GM19043 (cell line): ENCODE data around the gene GIGYF2.

ENCODE experiments used
- ATAC-seq: cut with Tn5 transposase; IDR thresholded peaks from one replicate; pipeline ENCODE4 v1.9.1; 2021; ENCODE audit warnings: low read depth; ENCODE audit not compliant: unreplicated experiment

Gene GIGYF2

DNA sequence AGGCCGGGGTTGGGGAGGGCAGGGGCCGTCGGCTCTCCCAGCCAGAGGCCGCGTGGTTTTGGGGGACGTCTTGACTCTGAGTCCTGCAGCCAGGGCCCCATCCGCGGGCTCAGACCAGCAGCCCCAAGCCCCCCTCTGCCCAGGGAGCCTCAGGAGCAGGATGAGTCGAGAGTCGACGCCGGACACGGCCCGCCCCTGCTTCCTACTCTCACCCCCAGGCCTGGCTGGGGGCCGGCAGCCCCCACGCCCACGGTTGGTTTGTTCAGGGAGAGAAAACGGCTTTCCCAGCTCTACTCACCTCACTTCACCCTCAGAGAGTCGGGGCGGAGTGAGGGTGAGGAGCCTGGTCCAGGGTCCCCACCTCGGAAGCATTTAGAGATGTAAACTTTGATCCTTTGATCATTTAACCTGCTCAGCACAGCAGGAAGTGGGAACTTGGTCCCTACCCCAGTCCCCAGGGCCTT lies 179.9 kb downstream of the GIGYF2 start:
- ATAC-seq, result no peak

DNA sequence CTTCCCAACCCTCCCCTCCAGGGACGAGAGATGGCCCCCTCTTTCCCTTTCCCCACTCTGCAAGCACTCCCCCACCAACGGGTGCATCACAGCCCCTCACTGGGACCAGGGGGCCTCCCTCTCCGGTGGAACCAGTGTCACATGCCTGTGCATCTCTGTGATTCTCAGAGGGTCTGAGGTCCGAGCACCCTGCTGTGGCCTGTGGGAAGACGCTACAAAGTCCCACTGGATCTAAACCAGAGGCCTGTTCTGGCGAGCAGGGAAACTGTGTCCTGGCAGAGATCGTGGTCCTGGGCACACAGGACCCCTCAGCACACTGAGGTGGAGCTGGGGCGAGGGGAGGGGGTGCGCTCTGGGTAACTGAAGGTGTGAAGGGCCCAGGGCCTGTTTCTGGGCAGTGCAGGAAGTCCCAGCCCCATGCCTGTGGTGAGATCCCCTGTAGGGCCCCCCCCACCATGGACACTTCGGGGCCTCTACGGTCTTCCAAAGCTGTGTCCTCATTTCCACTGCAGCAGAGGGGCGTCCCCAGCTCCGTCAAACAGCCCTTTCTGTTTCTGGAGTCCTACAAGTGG lies 180.9 kb downstream of the GIGYF2 start:
- ATAC-seq, result no peak

DNA sequence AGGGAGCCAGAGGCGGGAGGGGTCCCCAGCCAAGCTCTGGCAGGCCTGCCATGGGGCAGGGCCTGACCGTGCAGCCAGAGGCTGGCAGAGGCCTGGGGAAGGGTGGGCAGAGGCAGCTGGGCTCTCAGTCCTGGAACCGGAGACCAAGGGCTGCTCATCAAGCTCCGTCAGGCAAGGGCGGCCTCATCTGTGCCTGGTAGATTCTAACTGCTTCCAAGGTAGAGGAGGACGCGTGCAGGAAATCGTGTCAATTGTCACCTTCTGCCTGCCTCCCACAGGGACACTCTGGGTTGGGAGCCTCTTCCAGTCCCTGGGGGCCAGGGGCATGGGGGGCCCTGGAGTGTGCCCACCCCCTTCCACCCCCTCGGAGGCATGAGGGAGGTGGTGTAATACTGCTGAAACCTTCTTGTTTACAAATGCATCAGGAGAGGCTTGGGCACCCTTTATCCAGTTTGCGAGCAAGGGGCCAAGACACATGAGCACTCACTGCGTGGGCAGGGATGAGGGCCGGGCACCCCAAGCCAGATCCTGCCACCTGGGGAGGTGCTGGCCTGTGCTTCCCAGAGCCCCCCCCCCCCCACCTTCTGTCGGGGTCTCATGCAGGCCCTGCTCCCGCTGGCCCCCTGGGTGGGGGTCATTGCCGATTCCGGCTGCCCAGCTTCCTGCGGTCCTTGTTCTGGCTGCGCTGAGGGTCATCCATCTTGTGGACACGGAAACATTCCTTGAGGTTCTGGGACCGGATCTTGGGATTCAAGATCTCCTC lies 181.9 kb downstream of the GIGYF2 start:
- ATAC-seq, result no peak

DNA sequence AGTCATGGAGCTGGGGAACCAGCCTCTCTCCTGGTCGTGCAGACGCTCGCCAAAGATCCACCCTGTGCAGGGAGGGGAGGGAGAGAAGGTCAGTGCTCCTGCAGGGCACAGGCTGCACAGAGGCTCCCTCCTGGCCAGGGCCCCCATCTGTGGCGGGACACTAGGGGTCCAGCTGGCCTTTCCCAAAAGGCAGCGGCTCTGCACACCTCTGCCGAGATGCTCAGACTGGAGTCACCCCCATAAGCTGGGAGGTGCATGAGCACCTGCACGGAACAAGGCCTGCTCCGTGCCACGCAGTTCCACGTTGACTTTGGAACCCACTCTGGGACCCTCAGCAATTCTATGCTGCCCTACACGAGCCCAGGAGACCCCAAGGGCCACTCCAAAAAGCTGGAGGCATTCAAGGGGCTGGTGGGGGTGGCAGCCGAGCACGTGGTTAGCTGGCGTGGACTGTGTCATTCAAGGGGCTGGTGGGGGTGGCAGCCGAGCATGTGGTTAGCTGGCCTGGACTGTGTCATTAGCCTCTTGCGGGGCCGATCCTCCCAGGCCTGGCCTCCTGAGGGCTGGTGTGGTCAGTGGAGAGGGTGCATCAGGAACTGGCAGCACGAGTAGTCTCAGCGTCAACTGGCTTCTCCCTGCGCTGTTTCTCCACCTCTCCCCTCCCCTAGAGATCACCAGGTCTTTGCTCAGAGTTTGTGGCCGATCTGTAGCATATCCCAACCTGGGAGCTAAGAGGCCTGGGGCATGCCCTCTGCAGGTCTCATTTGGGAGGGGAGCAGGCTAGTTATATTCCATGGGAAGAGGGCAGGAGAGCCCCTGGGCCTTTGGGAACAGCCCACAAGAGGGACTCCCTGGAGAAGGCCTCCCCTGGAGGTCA lies 182.7 kb downstream of the GIGYF2 start:
- no peak for ATAC-seq

DNA sequence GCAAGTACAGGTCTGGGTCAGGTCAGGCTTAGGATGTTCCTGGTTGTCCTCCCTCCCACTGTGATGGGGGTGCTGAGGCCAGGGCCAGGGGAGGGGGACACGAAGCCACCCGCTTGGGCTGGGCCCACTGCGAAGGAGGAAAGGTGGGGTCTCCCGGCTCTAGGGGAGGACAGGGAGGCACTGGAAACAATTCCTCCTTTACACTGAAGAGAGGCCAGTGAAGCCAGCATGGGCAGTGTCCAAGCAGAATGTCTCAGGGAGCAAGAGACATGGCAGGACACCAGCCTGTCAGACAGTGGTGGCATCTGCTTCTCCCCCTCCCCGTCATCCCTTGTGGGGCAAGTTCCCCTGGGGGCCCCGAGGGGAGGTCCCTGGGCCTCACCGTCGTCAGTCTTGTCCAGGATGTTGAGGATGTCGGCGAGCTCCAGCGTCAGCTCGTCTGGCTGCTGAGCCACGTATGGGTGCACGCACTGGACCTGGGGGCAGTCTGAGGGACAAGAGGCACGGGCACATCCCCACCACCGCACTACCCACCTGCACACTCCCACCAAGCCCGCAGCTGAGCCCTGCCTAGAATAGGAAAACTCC lies 183.7 kb downstream of the GIGYF2 start:
- ATAC-seq, result no peak

DNA sequence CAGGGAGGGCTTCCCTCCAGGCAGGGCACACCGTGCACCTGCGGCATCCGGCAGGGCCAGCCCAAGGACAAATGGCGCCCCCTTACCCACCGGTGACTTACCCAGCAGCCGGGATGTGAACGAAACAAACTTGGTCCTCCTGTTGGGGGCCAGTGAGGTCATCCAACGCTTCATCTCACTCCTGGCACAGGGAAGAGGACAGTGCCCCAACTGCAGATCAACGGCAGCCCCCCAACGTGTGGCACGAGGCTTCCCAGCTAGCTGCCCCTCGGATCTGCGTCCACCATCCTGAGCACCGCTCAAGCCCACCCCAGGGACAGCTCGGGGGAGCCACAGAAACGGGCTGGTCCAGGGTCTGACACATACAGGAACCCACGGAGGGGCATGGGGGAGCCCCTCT lies 185.0 kb downstream of the GIGYF2 start:
- ATAC-seq, result no peak

DNA sequence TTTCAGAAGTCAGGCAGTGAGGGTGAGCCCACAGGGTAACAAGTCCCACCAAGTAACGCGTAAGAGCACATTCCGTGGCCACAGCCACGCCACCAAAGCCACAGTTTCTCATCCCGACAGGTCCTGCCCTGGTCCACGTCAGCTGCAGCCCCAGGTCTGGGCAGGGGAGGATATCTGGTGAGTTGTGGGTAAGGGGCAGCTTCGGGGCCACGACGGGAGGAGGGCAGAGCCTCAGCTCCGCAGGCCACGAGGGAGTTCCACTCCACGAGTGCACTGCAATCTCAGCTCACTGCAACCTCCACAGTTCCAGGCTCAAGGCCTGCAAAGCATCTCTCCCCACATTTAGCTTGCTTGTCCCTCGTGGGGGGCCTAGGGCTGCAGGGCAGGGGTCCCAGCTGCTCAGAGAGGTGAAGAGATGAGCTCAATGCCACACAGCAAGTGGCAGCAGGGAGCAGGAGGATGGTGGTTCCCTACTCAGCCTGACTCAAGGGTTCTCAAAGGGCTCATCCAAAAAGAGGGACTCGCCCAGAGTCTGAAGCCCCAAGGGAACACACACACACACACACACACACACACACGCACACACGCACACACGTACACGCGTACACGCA lies 185.5 kb downstream of the GIGYF2 start:
- no peak for ATAC-seq

DNA sequence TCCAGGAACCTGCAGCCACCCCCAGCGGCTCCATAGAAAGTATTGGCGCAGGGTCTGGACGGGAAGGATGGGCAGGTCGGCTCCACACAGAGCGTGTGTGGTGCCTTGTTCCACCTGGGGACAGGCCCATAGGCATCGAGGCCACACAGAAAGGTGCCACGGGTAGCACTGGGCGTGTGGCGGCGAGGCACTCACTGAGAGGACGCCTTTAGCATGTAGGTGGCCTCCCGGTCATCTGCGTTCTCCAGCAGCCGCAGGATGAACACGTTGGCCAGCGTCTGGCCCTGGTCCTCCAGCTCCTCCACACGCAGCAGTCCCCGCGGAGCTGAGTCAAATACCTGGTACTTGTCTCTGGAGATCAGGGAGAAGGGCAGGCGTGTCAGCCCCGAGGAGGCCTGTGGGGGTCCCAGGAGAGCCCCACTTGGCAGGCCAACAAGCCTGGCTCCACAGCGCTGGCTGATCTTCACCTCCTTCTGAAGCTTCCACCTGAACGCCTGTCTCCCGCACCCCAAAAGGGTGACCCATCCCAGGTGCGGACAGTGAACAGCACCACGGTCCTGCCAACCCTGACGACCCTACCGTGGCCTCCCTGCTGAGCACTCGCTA lies 186.1 kb downstream of the GIGYF2 start:
- no peak for ATAC-seq

DNA sequence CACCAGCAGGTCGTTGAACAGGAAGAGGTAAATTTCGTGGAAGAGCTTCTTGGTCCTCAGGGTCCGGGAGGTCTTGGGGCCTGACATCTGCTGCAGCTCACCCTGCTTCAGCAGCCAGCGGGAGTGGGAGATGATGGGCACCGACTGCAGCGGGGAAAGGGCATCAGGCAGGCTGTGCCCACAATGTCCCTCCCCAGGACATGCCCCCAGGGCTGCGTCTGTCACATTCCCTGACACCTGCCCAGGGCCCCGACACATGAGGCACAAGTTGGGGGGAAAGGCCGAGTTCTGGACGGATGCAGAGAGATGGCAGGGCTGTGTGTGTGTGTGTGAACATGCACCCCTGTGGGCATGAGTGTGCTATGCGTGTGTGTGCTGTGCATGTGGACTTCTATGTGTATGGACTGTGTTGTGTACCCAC lies 186.9 kb downstream of the GIGYF2 start:
- ATAC-seq, result no peak

DNA sequence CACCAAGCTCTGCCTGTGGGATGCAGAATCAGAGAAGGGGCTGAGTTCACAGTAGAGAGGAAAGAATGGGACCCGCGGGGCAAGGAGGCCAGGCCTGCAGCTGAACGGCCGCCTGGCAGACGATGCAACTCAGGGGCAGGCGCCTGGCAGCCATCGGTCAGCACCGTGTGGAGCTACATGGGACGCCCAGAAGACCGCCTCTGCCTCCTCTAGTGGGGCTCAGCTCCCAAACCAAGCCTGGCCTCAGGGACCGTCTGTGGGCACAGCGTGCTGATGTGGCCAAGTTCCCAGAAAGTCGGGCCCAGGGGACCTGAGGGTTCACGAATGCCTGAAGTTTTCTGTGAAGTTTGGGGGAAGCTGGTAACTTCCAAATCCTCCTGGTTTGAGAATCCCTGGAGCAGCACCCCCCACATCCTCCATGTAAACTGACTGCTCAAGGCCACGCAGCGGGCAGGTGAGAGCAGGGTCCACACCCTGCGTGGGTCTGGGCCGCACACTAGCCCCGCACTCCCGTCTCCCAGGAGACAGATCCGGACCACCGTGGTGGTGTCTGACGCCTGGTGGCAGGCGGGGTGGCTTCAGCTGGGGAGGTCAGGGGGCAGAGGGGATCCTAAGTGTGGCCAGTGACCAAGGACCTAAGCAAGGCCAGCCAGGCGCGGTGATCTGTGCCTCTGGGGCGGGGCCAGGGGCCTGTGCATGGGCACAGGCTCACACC lies 187.6 kb downstream of the GIGYF2 start:
- ATAC-seq, result no peak

DNA sequence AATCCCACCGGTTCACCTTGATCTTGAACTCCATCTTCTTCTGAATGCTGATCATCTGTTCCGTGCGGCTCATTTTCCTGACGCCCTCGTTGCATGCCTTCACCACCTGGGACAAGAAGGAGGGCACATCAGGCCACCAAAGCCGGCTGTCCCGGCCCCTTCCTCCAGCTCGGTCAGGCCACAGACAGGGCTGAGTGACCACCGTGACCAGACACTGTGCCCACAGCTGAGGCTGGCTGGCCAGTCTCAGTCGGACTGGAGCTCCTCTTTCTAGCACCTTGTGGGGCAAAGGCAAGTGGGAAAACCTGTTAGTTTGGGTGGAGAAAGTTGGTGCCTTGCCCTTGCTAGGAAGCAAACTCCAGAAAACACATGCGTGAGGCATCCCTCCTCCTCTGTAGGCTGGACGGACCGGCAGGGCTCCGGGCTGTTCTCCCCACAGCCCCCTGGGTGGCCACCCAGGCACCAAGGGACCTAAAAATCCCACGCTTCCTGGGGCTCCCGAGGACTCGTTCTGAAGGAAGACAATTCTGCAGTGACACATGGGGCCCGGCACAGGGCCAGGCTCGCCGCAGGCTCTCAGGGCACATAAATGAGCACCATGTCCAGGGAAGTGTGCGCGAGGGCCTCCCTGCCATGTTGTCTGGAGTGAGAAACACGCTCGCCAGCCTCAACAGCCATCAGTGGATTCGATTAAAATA lies 188.3 kb downstream of the GIGYF2 start:
- no peak for ATAC-seq

DNA sequence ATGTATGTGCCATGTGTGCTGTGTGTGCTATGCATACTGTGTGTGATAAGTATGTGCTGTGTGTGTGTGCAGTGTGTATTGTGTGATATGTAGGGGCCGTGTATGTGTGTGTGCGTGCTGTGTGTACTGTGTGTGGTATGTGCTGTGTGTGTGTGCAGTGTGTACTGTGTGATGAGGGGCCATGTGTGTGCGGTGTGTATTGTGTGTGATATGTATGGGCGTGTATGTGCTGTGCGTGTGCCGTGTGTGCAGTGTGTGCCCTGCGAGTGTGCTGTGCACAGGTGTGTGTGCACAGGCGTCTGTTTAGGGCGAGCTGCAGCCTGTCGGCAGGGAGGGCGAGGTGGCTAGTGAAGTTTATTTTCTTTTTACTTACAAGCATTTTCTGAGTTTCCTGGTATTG lies 189.0 kb downstream of the GIGYF2 start:
- ATAC-seq, result no peak

DNA sequence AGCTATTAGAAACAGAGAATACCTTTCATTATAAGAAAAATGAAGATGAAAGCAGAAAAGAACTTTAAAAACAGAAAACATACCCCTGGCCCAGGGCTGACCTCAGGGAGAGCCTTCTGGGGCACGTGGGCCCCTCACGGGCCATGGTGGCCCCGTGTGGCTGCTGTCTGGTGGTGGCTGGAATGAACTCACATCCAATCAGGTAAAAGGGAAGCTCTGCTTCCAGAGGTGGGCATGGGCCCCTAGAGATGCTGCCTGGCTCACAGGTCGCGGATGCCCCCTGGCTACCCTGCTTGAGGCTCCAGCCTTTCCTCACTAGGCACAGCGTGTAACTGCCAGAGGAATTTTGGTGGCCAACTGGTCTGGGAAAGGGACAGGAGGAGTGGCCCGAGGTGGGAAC lies 189.5 kb downstream of the GIGYF2 start:
- ATAC-seq, result no peak

DNA sequence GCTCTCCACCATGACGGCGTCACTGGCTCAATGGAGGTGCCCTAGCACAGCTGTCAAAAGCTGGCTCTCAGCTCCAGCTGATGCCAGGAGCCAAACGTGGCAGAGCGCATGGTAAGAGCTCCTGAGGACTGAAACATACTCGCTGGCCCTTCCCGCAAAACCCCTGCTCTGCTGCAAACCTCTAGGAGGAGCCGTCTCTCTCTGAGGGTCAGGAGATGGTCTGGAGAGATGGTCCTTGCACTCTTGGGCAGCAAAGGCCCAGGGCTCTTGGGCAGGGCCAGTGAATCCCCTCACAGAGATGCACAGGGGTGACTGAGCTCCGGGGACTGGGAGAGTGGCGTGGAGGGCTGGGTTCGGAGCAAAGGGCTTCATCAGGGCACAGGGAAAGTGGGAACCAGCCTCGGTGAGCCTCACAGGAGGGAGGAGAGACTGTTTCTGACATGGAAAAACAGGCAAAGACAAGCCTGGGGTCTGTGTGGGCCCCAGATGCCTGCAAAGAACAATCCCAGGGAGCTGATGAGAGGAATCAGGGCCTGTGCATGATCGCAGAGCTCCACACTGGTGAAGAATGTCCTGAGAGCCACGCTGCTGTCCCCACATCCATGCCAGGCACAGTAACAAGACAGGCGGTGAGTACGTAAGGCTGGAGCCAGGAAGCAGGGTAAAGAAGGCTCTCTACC lies 190.2 kb downstream of the GIGYF2 start:
- no peak for ATAC-seq

DNA sequence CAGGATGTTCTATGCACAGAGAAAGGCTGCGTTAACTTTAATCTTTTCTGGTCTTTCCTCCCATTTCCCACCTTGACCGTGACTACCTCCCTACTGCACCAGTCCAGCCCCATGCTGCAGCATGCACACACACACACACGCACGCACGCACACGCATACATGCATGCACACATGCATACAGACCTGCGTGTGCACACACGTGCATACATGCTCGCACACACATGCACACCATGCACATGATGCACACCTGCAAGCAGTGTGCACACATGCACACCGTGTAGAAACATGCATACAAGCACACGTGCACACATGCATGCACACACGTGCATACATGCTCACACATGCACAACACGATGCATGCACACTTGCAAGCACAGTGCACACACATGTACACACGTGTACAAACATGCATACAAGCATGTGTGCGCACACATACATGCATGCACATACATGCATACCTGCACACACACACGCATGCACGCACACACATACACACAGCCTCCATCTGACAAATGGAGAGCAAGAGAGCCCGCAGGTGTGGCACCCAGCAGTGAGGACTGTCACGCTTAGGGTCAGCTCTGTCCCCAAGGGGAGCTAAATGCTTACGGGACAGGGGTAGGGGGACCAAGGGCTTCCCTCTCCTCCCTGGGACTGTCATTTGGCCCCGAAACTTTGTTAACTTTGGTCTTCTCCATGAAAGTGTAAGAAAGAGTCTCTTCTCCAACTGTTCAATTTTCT lies 191.1 kb downstream of the GIGYF2 start:
- ATAC-seq, result no peak

DNA sequence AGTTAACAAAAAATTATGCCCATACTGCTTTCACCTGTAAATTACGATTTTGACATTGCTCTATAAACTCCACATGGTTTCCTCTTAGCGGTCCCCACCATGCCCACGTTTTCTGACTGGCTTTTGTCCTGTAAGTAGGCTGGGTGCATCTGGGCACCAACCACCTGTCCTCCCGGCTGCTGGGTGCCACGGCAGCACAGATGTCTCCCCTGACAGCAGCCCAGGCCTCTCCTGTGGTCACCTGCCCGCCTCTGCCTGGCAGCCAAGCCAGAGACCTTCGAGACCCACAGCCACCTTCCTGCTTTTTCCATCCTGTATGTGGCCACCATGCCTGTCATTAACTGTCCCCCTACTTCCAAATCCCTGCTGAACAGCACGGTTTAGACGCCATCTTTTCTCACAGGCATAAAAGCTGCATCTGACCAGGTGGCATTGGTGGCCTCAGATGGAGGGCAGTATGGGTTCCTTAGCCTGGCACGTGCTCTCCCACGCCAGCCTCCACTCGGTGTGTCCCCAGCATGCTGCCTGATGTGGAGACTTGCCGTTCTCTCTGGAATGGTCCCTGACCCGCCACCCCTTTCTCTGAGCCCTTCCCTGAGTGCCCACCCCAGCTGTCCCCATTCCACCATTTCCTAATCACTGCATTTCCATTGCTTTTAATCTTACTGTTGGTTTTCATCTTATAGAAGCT lies 191.9 kb downstream of the GIGYF2 start:
- ATAC-seq, result no peak

DNA sequence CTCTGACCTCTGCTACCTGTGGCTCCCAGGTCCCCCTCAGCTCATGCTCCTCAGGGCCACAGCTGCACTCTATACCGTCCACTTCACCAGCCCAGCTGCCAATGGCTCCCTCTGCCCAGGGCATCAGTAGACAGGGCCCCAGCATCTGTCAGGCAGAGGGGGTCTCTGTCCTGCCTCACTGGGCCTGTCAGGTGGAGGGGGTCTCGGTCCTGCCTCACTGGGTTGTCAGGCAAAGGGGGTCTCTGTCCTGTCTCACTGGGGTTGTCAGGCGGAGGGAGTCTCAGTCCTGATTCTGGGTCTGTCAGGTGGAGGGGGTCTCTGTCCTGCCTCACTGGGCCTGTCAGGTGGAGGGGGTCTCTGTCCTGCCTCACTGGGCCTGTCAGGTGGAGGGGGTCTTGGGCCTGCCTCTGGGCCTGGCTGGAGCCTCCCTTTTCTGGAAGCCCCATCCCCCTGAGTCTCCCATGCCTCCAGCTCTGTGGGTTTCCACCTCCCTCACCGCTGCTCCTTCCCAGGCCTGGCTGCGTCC lies 192.8 kb downstream of the GIGYF2 start:
- no peak for ATAC-seq
